PFSK-1 (cell line): Measurements from ENCODE around the gene CHPT1.

Experiments used
- FOXP2 ChIP-seq: optimal IDR thresholded peaks from 2 replicates; pipeline ENCODE3; 2011; ENCODE audit warnings: borderline replicate concordance, control low read depth, inconsistent platforms; ENCODE audit not compliant: insufficient read depth; ENCODE audit errors: extremely low read length, extremely low read depth
- POLR2AphosphoS5 ChIP-seq: IDR thresholded peaks from 2 replicates; pipeline ENCODE4 v1.6.1; 2012; ENCODE audit warnings: low read depth, mild to moderate bottlenecking, control low read depth, low read length, moderate library complexity
- REST ChIP-seq, 2 experiments: IDR thresholded peaks; 2 replicates each; pipeline versions ENCODE4 v1.6.1 to v1.8.0; 2011 to 2012; ENCODE audit warnings: low read depth in 2 of 2, low read length in 2 of 2, control low read depth in 1 of 2, inconsistent platforms in 1 of 2, mild to moderate bottlenecking in 1 of 2, moderate library complexity in 1 of 2; ENCODE audit not compliant: insufficient read depth in 1 of 2
- TAF1 ChIP-seq: IDR thresholded peaks from 2 replicates; pipeline ENCODE4 v1.6.1; 2012; ENCODE audit warnings: low read length, control low read depth, borderline replicate concordance; ENCODE audit not compliant: insufficient read depth

GRCh38 chr12:101695706-101696105 lies 1.7 kb upstream of the CHPT1 start:
- TF ChIP-seq TAF1 (no peak), POLR2AphosphoS5 (no peak), REST (IDR thresholded peaks at IDR 0.05; ENCODE audit: insufficient read depth in 1 of 2, low read depth in 2 of 2, low read length in 2 of 2) (no peak), FOXP2 (no peak)
